GM21360 (cell line): Measurements from ENCODE around the gene BLOC1S5.
"Not testable (repeated sequence)": the region's sequence is repeated elsewhere in the genome, so short reads cannot be mapped to it uniquely, and the experiment has no call there.

ENCODE experiments used
- ATAC-seq: cut with Tn5 transposase; IDR thresholded peaks from one replicate; pipeline ENCODE4 v1.9.1; 2021; ENCODE audit warnings: mild to moderate bottlenecking, moderate library complexity; ENCODE audit not compliant: unreplicated experiment

The BLOC1S5 gene

GRCh38 chr6:8047541-8048292 is 16.5 kb downstream of the BLOC1S5 start:
- no peak for ATAC-seq

- ATAC-seq = not testable (repeated sequence)
Measured at GRCh38 chr6:8045769-8046168, 18.4 kb downstream of the BLOC1S5 start.

GRCh38 chr6:8043221-8043620 is 21.0 kb downstream of the BLOC1S5 start:
- no peak for ATAC-seq

- no peak for ATAC-seq
Measured at GRCh38 chr6:8041913-8042583, 22.1 kb downstream of the BLOC1S5 start.

GRCh38 chr6:8034107-8034506 is 30.1 kb downstream of the BLOC1S5 start:
- not testable (repeated sequence) for ATAC-seq

- ATAC-seq = no peak
Measured at GRCh38 chr6:8030920-8031319, 33.3 kb downstream of the BLOC1S5 start.

- no peak for ATAC-seq
Measured at GRCh38 chr6:8029243-8029870, 34.8 kb downstream of the BLOC1S5 start.

GRCh38 chr6:8027965-8028651 is 36.1 kb downstream of the BLOC1S5 start:
- no peak for ATAC-seq

GRCh38 chr6:8026800-8027199 is 37.4 kb downstream of the BLOC1S5 start:
- no peak for ATAC-seq

- no peak for ATAC-seq
Measured at GRCh38 chr6:8025191-8025590, 39.0 kb downstream of the BLOC1S5 start.

GRCh38 chr6:8023638-8024037 is 40.6 kb downstream of the BLOC1S5 start:
- no peak for ATAC-seq

GRCh38 chr6:8020083-8020482 is 44.1 kb downstream of the BLOC1S5 start:
- no peak for ATAC-seq

- ATAC-seq = peak; percentile 28
Measured at GRCh38 chr6:8017705-8018104, 46.5 kb downstream of the BLOC1S5 start.

- ATAC-seq = peak; percentile 79
Measured at GRCh38 chr6:8017276-8017701, 46.9 kb downstream of the BLOC1S5 start.

- ATAC-seq = no peak
Measured at GRCh38 chr6:8014947-8015346, 49.2 kb downstream of the BLOC1S5 start.

- no peak for ATAC-seq
Measured at GRCh38 chr6:8013763-8014162, 50.4 kb downstream of the BLOC1S5 start.

- no peak for ATAC-seq
Measured at GRCh38 chr6:8006208-8006607, 58.0 kb downstream of the BLOC1S5 start.

GRCh38 chr6:8005136-8005535 is 59.1 kb downstream of the BLOC1S5 start:
- ATAC-seq = no peak

- no peak for ATAC-seq
Measured at GRCh38 chr6:8000636-8001035, 63.6 kb downstream of the BLOC1S5 start.

- ATAC-seq = no peak
Measured at GRCh38 chr6:8000188-8000596, 64.0 kb downstream of the BLOC1S5 start.

GRCh38 chr6:7999201-7999600 is 65.0 kb downstream of the BLOC1S5 start:
- no peak for ATAC-seq
